IMR-90 (cell line): ENCODE data around the gene TBC1D10A. TPM values are rescaled to one million over a fixed set of nuclear protein-coding genes. Genes with fewer than 3 reads are reported as not detected.

Source experiments
- ATAC-seq: fragments of 200-7000 bp; cut with Tn5 transposase; 2 replicates; pipeline ENCODE4 v1.9.1; 2020; ENCODE audit warnings: low read depth, mild to moderate bottlenecking, moderate library complexity
- BruUV-seq: library from RNA; stranded (reverse); fragments of 400-500 nt; replicated peaks from 2 replicates; lab custom pipeline; 2021; lab: Mats Ljungman, UMichigan
- CTCF ChIA-PET: fragments of 300-600 bp; formaldehyde crosslinking; extraction: SDS; loops from one replicate; lab custom pipeline; 2021; ENCODE audit warnings: antibody characterized with exemption; lab: Yijun Ruan, JAX
- POLR2A ChIA-PET: fragments of 300-600 bp; sonication (Branson Sonifier 250); formaldehyde crosslinking; loops from one replicate; lab custom pipeline; 2022; ENCODE audit warnings: antibody characterized with exemption; ENCODE audit not compliant: unreplicated experiment; lab: Charles Lee
- DNase-seq: peaks from one replicate; pipeline ENCODE4 v3.0.0; 2013
- H2AFZ ChIP-seq: replicated peaks from 2 replicates; pipeline ENCODE3; 2013; ENCODE audit warnings: low read length, mild to moderate bottlenecking; ENCODE audit not compliant: poor library complexity
- H2AK5ac ChIP-seq: 2 replicates; pipeline ENCODE4 v1.6.1; 2013; ENCODE audit warnings: low read depth, low read length, inconsistent platforms
- H2AK9ac ChIP-seq: replicated peaks from 2 replicates; pipeline ENCODE3; 2013; ENCODE audit warnings: mild to moderate bottlenecking, low read depth, low read length, moderate library complexity; ENCODE audit not compliant: poor library complexity
- H2BK120ac ChIP-seq: 2 replicates; pipeline ENCODE4 v1.6.1; 2013; ENCODE audit warnings: low read depth, low read length, inconsistent platforms
- H2BK15ac ChIP-seq: 3 replicates; pipeline ENCODE4 v1.6.1; 2013; ENCODE audit warnings: low read depth, low read length, inconsistent platforms
- H2BK20ac ChIP-seq: 2 replicates; pipeline ENCODE4 v1.6.1; 2013; ENCODE audit warnings: low read depth, mild to moderate bottlenecking, inconsistent platforms, low read length, moderate library complexity
- H2BK5ac ChIP-seq: 2 replicates; pipeline ENCODE4 v1.6.1; 2013; ENCODE audit warnings: mild to moderate bottlenecking, low read depth, low read length, inconsistent platforms; ENCODE audit not compliant: poor library complexity, severe bottlenecking
- H3K14ac ChIP-seq: replicated peaks from 2 replicates; pipeline ENCODE4 v1.6.1; 2013; ENCODE audit warnings: low read depth, low read length, inconsistent platforms
- H3K18ac ChIP-seq: 2 replicates; pipeline ENCODE4 v1.6.1; 2013; ENCODE audit warnings: low read depth, low read length, control low read depth
- H3K23ac ChIP-seq: 2 replicates; pipeline ENCODE4 v1.6.1; 2013; ENCODE audit warnings: low read depth, low read length, inconsistent platforms
- H3K27ac ChIP-seq: 2 replicates; pipeline ENCODE4 v1.5.1; 2013; ENCODE audit warnings: mild to moderate bottlenecking, control low read depth, low read length; ENCODE audit not compliant: insufficient read depth
- H3K27me3 ChIP-seq: 2 replicates; pipeline ENCODE4 v1.6.1; 2013; ENCODE audit warnings: low read length; ENCODE audit not compliant: control insufficient read depth, insufficient read depth
- H3K36me3 ChIP-seq: 2 replicates; pipeline ENCODE4 v1.6.1; 2013; ENCODE audit warnings: low read length, mixed read lengths; ENCODE audit not compliant: control insufficient read depth, insufficient read depth
- H3K4ac ChIP-seq: 2 replicates; pipeline ENCODE4 v1.6.1; 2013; ENCODE audit warnings: low read depth, low read length, inconsistent platforms
- H3K4me1 ChIP-seq: 2 replicates; pipeline ENCODE4 v1.6.1; 2013; ENCODE audit warnings: low read length, mixed read lengths; ENCODE audit not compliant: control insufficient read depth, insufficient read depth
- H3K4me2 ChIP-seq: 2 replicates; pipeline ENCODE4 v1.6.1; 2013; ENCODE audit warnings: low read depth, mild to moderate bottlenecking, control low read depth, low read length, moderate library complexity
- H3K4me3 ChIP-seq: 2 replicates; pipeline ENCODE4 v1.5.1; 2013; ENCODE audit warnings: low read depth, mild to moderate bottlenecking, control low read depth, low read length, moderate library complexity; ENCODE audit not compliant: insufficient read depth
- H3K56ac ChIP-seq: 2 replicates; pipeline ENCODE4 v1.6.1; 2013; ENCODE audit warnings: low read length, inconsistent platforms; ENCODE audit not compliant: insufficient read depth; ENCODE audit errors: extremely low read depth
- H3K79me1 ChIP-seq, 2 experiments: 2 replicates each; pipeline ENCODE4 v1.6.1; 2013; ENCODE audit warnings: low read length in 2 of 2, inconsistent platforms in 1 of 2, low read depth in 1 of 2
- H3K9ac ChIP-seq: 2 replicates; pipeline ENCODE4 v1.6.1; 2013; ENCODE audit warnings: low read depth, low read length, control low read depth
- H3K9me1 ChIP-seq: 2 replicates; pipeline ENCODE4 v1.6.1; 2013; ENCODE audit warnings: low read length, inconsistent platforms; ENCODE audit not compliant: insufficient read depth
- H3K9me3 ChIP-seq: 2 replicates; pipeline ENCODE4 v1.6.1; 2013; ENCODE audit warnings: low read length; ENCODE audit not compliant: control insufficient read depth, insufficient read depth
- H4K20me1 ChIP-seq: 2 replicates; pipeline ENCODE4 v1.6.1; 2013; ENCODE audit warnings: low read length, inconsistent platforms; ENCODE audit not compliant: insufficient read depth
- H4K5ac ChIP-seq: 2 replicates; pipeline ENCODE4 v1.6.1; 2013; ENCODE audit warnings: mild to moderate bottlenecking, low read depth, low read length, control low read depth
- H4K8ac ChIP-seq, 2 experiments: 2 replicates each; pipeline ENCODE4 v1.6.1; 2013; ENCODE audit warnings: low read depth in 2 of 2, low read length in 2 of 2, control low read depth in 1 of 2, inconsistent platforms in 1 of 2
- H4K91ac ChIP-seq: 2 replicates; pipeline ENCODE4 v1.6.1; 2013; ENCODE audit warnings: low read depth, low read length, inconsistent platforms; ENCODE audit not compliant: insufficient read depth
- FOS ChIP-seq: fragments of 150-350 bp; IDR thresholded peaks from 2 replicates; pipeline ENCODE4 v1.6.1; 2016; ENCODE audit warnings: low read depth, low read length
- MAFK ChIP-seq: IDR thresholded peaks from 2 replicates; pipeline ENCODE4 v1.6.1; 2012; ENCODE audit warnings: low read depth, low read length, improper control_type of control experiment
- MAZ ChIP-seq: IDR thresholded peaks from 2 replicates; pipeline ENCODE4 v1.6.1; 2012; ENCODE audit warnings: low read depth, mild to moderate bottlenecking, low read length, improper control_type of control experiment, moderate library complexity, borderline replicate concordance
- NFE2L2 ChIP-seq: fragments of 150-350 bp; IDR thresholded peaks from 2 replicates; pipeline ENCODE4 v1.6.1; 2016; ENCODE audit warnings: low read depth, mild to moderate bottlenecking, low read length
- WGBS, 2 experiments: methylation state at CpG; one replicate each; pipeline versions ENCODE4 v1.1.5 to v1.1.7; 2013; ENCODE audit warnings: missing lambda C conversion rate in 2 of 2; ENCODE audit not compliant: insufficient read length in 1 of 2; ENCODE audit errors: extremely low coverage in 2 of 2; 5-methylcytosine and 5-hydroxymethylcytosine counted together
- dilution Hi-C: fragments of 300-500 bp; cut with HindIII; formaldehyde crosslinking; loops from one replicate; pipeline ENCODE4 v1.14.3; 2018; ENCODE audit warnings: low sequenced_read_pairs; ENCODE audit not compliant: unreplicated experiment
- in situ Hi-C: fragments of 300-500 bp; cut with MboI; formaldehyde crosslinking; loops from 3 replicates; pipeline ENCODE4 v1.14.3; 2019; ENCODE audit warnings: low sequenced_read_pairs, inconsistent platforms, mixed read lengths
- intact Hi-C: fragments of 100-400 bp; cut with micrococcal nuclease; formaldehyde crosslinking; loops from 2 replicates; pipeline ENCODE4 v1.10.0; 2022
- polyA plus RNA-seq, 3 experiments: library from polyadenylated mRNA; depleted of rRNA; stranded (reverse); fragments of >200 nt; gene quantifications; 2 replicates each; pipeline ENCODE4 v1.2.3, GENCODE V29; 2012; ENCODE audit warnings: low replicate concordance in 1 of 3
- total RNA-seq: library from RNA; depleted of rRNA; stranded (reverse); fragments of >200 nt; gene quantifications from 2 replicates; pipeline ENCODE4 v1.2.3, GENCODE V29; 2012

Gene TBC1D10A
- total and polyA plus RNA-seq, 2 of the 4 experiments (the other 2 are of a cell fraction), result 16.3 to 33.1 TPM

- Histone ChIP-seq H4K20me1 (peaks cover 86% of the 10 kb centered on the region), H2AK5ac (peak overlapping the region; percentile 20; the same call in 1 of the 2 replicates), H2BK20ac (no peak overlapping the region), H3K79me1 (peaks cover 47 to 96% of the 10 kb centered on the region in 2 experiments), H3K9me1 (peaks cover 67% of the 10 kb centered on the region), H3K18ac (no peak overlapping the region), H3K9me3 (no peaks in the 10 kb centered on the region), H2BK120ac (no peak overlapping the region), H2AFZ (no peak overlapping the region), H2BK5ac (no peak overlapping the region), H3K4me1 (peaks cover 42% of the 10 kb centered on the region), H4K91ac (no peak overlapping the region), H4K8ac (no peak overlapping the region), H2AK9ac (no peak overlapping the region), H3K4me2 (no peak overlapping the region), H3K27ac (no peak overlapping the region), H3K36me3 (peaks cover 18% of the 10 kb centered on the region), H3K56ac (no peak overlapping the region), H4K5ac (no peak overlapping the region), H3K27me3 (no peaks in the 10 kb centered on the region), H2BK15ac (no peak overlapping the region), H3K4me3 (no peak overlapping the region), H3K14ac (no peak overlapping the region), H3K23ac (no peak overlapping the region), H3K4ac (no peak overlapping the region), H3K9ac (no peak overlapping the region)
- DNase-seq, result no peak
- WGBS, 2 experiments, result 100% methylated on average over 1 of the region's 3 CpGs; no CpG with 5 or more reads in 1 of the 2 experiments
- TF ChIP-seq MAZ (no peak), MAFK (no peak), NFE2L2 (no peak), FOS (no peak)
- CTCF ChIA-PET, result no interaction called here
- in situ Hi-C loops, result no loop called here
- no TSS peak for BruUV-seq
- ATAC-seq, result no peak
- intact Hi-C loops, result no loop called here
- dilution Hi-C loops, result no loop called here
- POLR2A ChIA-PET, result no interaction called here
Observed at GRCh38 chr22:30320021-30320556, 6.7 kb downstream of the TBC1D10A start.
